ENCODE measurements around the gene ID1. TPM values are rescaled to one million over a fixed set of nuclear protein-coding genes. Genes with fewer than 3 reads are reported as not detected.

The ID1 gene
- total and polyA plus RNA-seq, 2 of the 13 experiments (the other 11 are each of a cell fraction or from before 2014, with no cell fraction given), result 320 to 419 TPM

- TF ChIP-seq DDIT3 (CRISPR knock-in tag; IDR thresholded peaks at IDR 0.05), result peak; percentile 89; the same call in 1 of the 2 replicates
- peak; percentile 96 for TF ChIP-seq HNRNPL (IDR thresholded peaks at IDR 0.05; ENCODE audit: low read depth, low read length)
- peak; percentile 91; the same call in 1 of the 2 replicates for TF ChIP-seq ZNF513 (CRISPR knock-in tag; conservative IDR thresholded peaks at IDR 0.05)
- TF ChIP-seq ZNF362 (CRISPR knock-in tag; IDR thresholded peaks at IDR 0.05; ENCODE audit: borderline replicate concordance), result peak; percentile 94
- TF ChIP-seq TFDP1 (CRISPR knock-in tag; IDR thresholded peaks at IDR 0.05; ENCODE audit: borderline replicate concordance), result peak; percentile 89
- TF ChIP-seq KLF13 (CRISPR knock-in tag; IDR thresholded peaks at IDR 0.05), result no peak
- peak; percentile 90 for TF ChIP-seq ZNF646 (CRISPR knock-in tag; IDR thresholded peaks at IDR 0.05)
- TF ChIP-seq NCOA2 (CRISPR knock-in tag; IDR thresholded peaks at IDR 0.05), result peak; percentile 99
- peak; percentile 96; the same call in 1 of the 2 replicates for TF ChIP-seq ZNF235 (CRISPR knock-in tag; IDR thresholded peaks at IDR 0.05; ENCODE audit: borderline replicate concordance)
- peak in 1 of 2 experiments; percentile 97; a peak in 2 of 4 replicates for TF ChIP-seq ATF4 (CRISPR knock-in tag; IDR thresholded peaks at IDR 0.05)
- TF ChIP-seq HNF4A (CRISPR knock-in tag; IDR thresholded peaks at IDR 0.05), result peak; percentile 96
- 0 out of 2 replicates have a peak, but pooled peaks have one; percentile 96 for TF ChIP-seq RARG (CRISPR knock-in tag; IDR thresholded peaks at IDR 0.05; ENCODE audit: low read depth)
- peak; percentile 38; the same call in 1 of the 2 replicates for TF ChIP-seq CENPBD1 (CRISPR knock-in tag; IDR thresholded peaks at IDR 0.05; ENCODE audit: borderline replicate concordance, low read depth)
- peak; percentile 97 for TF ChIP-seq SNAPC5 (CRISPR knock-in tag; IDR thresholded peaks at IDR 0.05; ENCODE audit: borderline replicate concordance)
- peak; percentile 96 for TF ChIP-seq ZNF180 (CRISPR knock-in tag; IDR thresholded peaks at IDR 0.05; ENCODE audit: borderline replicate concordance, low read depth)
Measured at GRCh38 chr20:31608251-31608945, 3.3 kb downstream of the ID1 start (continued).

Data from HepG2 (cell line).